Stimulated activated naive CD4-positive, alpha-beta T cell treated with Interleukin-2 at 50 U/mL for 16 hours (primary cell): Measurements from ENCODE around the gene KDM2B.
"Not testable (repeated sequence)": the region's sequence is repeated elsewhere in the genome, so short reads cannot be mapped to it uniquely, and the experiment has no call there.

Experiments
- DNase-seq: peaks from one replicate; lab custom pipeline; 2025; lab: John Stamatoyannopoulos, UW

Gene KDM2B

DNA sequence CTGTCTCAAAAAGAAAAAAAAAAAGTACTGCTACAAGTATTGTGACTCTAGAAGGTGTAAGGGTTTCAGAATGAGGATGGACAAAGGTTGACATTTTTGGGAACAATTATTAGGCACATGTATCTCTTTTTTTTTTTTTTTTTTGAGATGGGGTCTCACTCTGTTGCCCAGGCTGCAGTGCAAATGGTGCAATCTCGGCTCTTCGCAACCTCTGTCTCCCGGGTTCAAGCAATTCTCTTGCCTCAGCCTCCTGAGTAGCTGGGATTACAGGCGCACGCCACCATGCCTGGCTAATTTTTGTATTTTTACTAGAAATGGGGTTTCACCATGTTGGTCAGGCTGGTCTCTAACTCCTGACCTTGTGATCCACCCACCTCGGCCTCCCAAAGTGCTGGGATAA lies 195.9 kb downstream of the KDM2B start:
- not testable (repeated sequence) for DNase-seq

- no peak for DNase-seq
These were observed 197.2 kb downstream of the KDM2B start for GRCh38 chr12:121383601-121384021.

- no peak for DNase-seq
These were observed 200.9 kb downstream of the KDM2B start for GRCh38 chr12:121379945-121380344.
